ENCODE measurements around the gene LLPH.

Gene LLPH

DNA sequence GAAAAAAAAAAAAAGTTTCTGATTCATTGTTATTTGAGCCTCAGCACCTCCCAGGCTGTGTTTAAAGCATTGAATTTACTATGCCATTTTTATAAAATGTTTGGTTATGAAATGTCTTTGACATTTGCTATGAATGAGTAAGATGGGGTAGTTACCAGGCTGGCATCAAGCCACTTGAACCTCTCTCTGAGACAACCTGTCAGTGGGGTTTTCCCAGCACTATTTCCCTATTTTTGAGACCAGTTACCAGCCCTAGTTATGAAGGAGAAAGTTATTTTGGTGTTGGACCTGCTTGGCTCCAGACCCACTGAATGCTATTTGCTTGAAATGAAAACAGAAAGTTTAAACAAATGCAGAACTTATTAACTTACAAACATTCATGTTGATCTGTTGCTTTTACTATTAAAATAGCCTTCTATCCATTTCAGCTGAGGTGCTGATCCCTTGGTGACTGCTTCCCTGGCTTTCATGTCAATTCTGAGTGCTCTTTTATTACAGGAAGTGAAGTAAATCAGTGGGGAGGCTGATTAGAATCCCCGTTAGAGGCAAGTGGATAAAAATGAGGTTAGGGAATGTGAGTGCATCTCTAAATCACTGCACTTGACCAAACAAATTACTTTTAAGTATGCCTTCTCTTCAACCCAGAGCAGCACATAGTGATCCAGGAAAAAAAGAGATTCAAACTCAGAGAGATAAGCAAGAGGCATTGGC, 37.8 kb downstream of the LLPH start:
- H3K27ac Mint-ChIP-seq, result no peak overlapping the region
- no peaks in the 10 kb centered on the region for H3K9me3 Mint-ChIP-seq
- no peaks in the 10 kb centered on the region for H3K36me3 Mint-ChIP-seq
- H3K4me1 Mint-ChIP-seq, result peaks cover 5 to 7% of the 10 kb centered on the region in 2 donors
- peaks cover 7 to 9% of the 10 kb centered on the region in 2 donors for H3K27me3 Mint-ChIP-seq
- no peak overlapping the region for H3K4me3 Mint-ChIP-seq
- peak; percentile 67 to 90 for ATAC-seq (replicated peaks)
- DNase-seq, result no peak

- no peaks in the 10 kb centered on the region for H3K36me3 Mint-ChIP-seq
- no peak overlapping the region for H3K4me3 Mint-ChIP-seq
- peaks cover 5 to 6% of the 10 kb centered on the region in 2 donors for H3K27me3 Mint-ChIP-seq
- no peaks in the 10 kb centered on the region for H3K9me3 Mint-ChIP-seq
- H3K4me1 Mint-ChIP-seq, result peaks cover 5 to 7% of the 10 kb centered on the region in 2 donors
- no peak overlapping the region for H3K27ac Mint-ChIP-seq
- ATAC-seq (replicated peaks) (no peak), DNase-seq (no peak)
Observed at GRCh38 chr12:66090157-66090556, 40.4 kb downstream of the LLPH start.

DNA sequence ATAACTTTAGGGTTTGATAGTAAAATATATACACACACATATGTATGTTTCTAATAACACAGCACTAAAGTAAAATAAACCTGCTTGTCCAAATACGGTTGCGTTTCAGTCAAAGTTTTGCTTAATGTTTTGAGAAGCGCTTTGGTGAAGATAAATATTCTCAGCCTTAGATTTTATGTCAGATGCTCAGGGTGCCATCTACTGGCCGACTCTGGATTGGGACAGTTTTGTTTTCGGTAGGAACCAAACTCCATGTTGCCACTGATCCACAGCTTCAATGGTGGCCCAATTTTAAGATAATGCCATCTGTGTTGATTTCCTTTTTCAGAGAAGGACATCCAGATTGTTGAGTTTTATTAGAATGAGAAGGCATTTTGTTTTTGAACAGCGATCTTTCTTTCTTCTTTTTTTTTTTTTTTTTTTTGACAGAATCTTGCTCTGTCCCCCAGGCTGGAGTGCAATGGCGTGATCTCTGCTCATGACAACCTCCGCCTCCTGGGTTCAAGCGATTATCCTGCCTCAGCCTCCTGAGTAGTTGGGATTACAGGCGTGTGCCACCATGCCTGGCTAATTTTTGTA, 43.1 kb downstream of the LLPH start:
- Mint-ChIP-seq H3K27me3 (peaks cover 5 to 6% of the 10 kb centered on the region in 2 donors), H3K4me3 (no peak overlapping the region), H3K27ac (no peak overlapping the region), H3K4me1 (peaks cover 0 to under 1% of the 10 kb centered on the region in 2 donors), H3K36me3 (no peaks in the 10 kb centered on the region), H3K9me3 (peaks cover 5% of the 10 kb centered on the region in 2 donors)
- DNase-seq (peak; percentile 32), ATAC-seq (replicated peaks) (peak; percentile 67 to 72)

- no peak for ATAC-seq (replicated peaks)
Observed at GRCh38 chr12:66085998-66086397, 44.6 kb downstream of the LLPH start.

DNA sequence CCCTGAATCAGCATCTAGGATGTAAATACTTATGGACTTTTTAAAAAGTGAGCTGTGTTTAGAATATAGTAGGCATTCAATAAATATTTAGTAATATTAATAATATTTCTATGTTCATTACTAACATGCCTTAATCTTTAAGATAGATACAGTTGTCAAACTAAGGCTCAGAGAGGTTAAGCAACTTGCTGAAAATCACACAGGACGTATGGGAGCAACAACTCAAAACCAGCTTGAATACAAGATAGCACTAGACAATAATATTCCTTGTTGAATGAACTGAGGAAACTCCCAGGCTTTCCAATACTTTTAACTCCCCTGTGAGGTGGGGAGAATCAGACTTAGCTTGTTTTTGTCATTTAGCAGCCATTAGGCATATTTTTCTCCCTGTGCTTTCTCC, 45.3 kb downstream of the LLPH start:
- no peak for DNase-seq
- no peak overlapping the region for H3K27ac Mint-ChIP-seq
- H3K36me3 Mint-ChIP-seq, result no peaks in the 10 kb centered on the region
- H3K27me3 Mint-ChIP-seq, result peaks cover 4% of the 10 kb centered on the region in 2 donors
- no peaks in the 10 kb centered on the region for H3K4me1 Mint-ChIP-seq
- peaks cover 5% of the 10 kb centered on the region in 2 donors for H3K9me3 Mint-ChIP-seq
- H3K4me3 Mint-ChIP-seq, result no peak overlapping the region
- ATAC-seq (replicated peaks), result no peak

More at GRCh38 chr12:66085998-66086397, 44.6 kb downstream of the LLPH start:
- H3K27me3 Mint-ChIP-seq, result peaks cover 5 to 6% of the 10 kb centered on the region in 2 donors
- peaks cover 5% of the 10 kb centered on the region in 2 donors for H3K9me3 Mint-ChIP-seq
- H3K4me1 Mint-ChIP-seq, result no peaks in the 10 kb centered on the region
- no peak overlapping the region for H3K4me3 Mint-ChIP-seq
- H3K36me3 Mint-ChIP-seq, result no peaks in the 10 kb centered on the region
- no peak overlapping the region for H3K27ac Mint-ChIP-seq
- no peak for DNase-seq

- Mint-ChIP-seq H3K27ac (no peak overlapping the region), H3K4me3 (no peak overlapping the region), H3K36me3 (no peaks in the 10 kb centered on the region), H3K27me3 (peaks cover 0 to 8% of the 10 kb centered on the region in 2 donors), H3K9me3 (peaks cover 5% of the 10 kb centered on the region in 2 donors), H3K4me1 (no peaks in the 10 kb centered on the region)
- DNase-seq, result no peak
- no peak for ATAC-seq (replicated peaks)
Observed at GRCh38 chr12:66083766-66084165, 46.8 kb downstream of the LLPH start.

GRCh38 chr12:66082744-66083143, 47.8 kb downstream of the LLPH start:
- peaks cover 5% of the 10 kb centered on the region in 2 donors for H3K9me3 Mint-ChIP-seq
- ATAC-seq (replicated peaks) (no peak), DNase-seq (no peak)
- H3K4me3 Mint-ChIP-seq, result no peak overlapping the region
- H3K27ac Mint-ChIP-seq, result no peak overlapping the region
- peaks cover 0 to 8% of the 10 kb centered on the region in 2 donors for H3K27me3 Mint-ChIP-seq
- no peaks in the 10 kb centered on the region for H3K4me1 Mint-ChIP-seq
- no peaks in the 10 kb centered on the region for H3K36me3 Mint-ChIP-seq

GRCh38 chr12:66080791-66081190, 49.8 kb downstream of the LLPH start:
- Mint-ChIP-seq H3K4me1 (no peaks in the 10 kb centered on the region), H3K4me3 (no peak overlapping the region), H3K27me3 (peaks cover 0 to 8% of the 10 kb centered on the region in 2 donors), H3K9me3 (peaks cover 5% of the 10 kb centered on the region in 2 donors), H3K27ac (no peak overlapping the region), H3K36me3 (no peaks in the 10 kb centered on the region)
- ATAC-seq (replicated peaks), result no peak
- DNase-seq, result no peak

DNA sequence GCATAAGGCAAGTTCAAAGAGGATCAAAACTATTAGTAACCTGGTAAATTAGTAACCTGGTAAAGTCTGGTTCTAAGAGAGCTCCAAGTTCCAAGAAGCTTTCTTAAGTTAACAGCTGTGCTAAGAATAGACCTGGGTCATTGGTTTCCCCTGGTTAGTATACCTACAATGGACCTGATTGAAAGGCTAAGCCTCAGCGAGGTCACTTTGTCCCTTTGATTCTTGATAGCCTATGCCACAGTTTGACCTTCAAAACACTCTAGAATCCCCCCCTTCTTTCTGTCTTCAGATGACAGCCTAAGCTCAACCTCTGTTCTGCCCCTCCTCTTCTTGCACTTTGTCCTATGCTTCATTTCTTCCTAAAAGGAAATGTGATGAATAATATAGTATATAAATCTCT, 53.0 kb downstream of the LLPH start:
- no peak overlapping the region for H3K4me3 Mint-ChIP-seq
- no peak overlapping the region for H3K27ac Mint-ChIP-seq
- H3K36me3 Mint-ChIP-seq, result no peaks in the 10 kb centered on the region
- peaks cover 0 to 8% of the 10 kb centered on the region in 2 donors for H3K27me3 Mint-ChIP-seq
- ATAC-seq (replicated peaks), result no peak
- H3K4me1 Mint-ChIP-seq, result peaks cover under 1 to 2% of the 10 kb centered on the region in 2 donors
- no peaks in the 10 kb centered on the region for H3K9me3 Mint-ChIP-seq
- no peak for DNase-seq

GRCh38 chr12:66074561-66074960, 56.0 kb downstream of the LLPH start:
- Mint-ChIP-seq H3K36me3 (no peaks in the 10 kb centered on the region), H3K27me3 (peaks cover 0 to 2% of the 10 kb centered on the region in 2 donors), H3K9me3 (no peaks in the 10 kb centered on the region), H3K4me1 (peaks cover 7 to 26% of the 10 kb centered on the region in 2 donors), H3K27ac (no peak overlapping the region), H3K4me3 (no peak overlapping the region)
- DNase-seq (no peak), ATAC-seq (replicated peaks) (no peak)

- ATAC-seq (replicated peaks), result no peak
- Mint-ChIP-seq H3K27me3 (no peaks in the 10 kb centered on the region), H3K4me3 (no peak overlapping the region), H3K27ac (no peak overlapping the region), H3K36me3 (no peaks in the 10 kb centered on the region), H3K9me3 (no peaks in the 10 kb centered on the region), H3K4me1 (peaks cover 7 to 26% of the 10 kb centered on the region in 2 donors)
- DNase-seq, result no peak
Observed at GRCh38 chr12:66072566-66072965, 58.0 kb downstream of the LLPH start.

GRCh38 chr12:66072135-66072534, 58.4 kb downstream of the LLPH start:
- H3K27me3 Mint-ChIP-seq, result no peaks in the 10 kb centered on the region
- no peak for DNase-seq
- H3K36me3 Mint-ChIP-seq, result no peaks in the 10 kb centered on the region
- no peaks in the 10 kb centered on the region for H3K9me3 Mint-ChIP-seq
- peak; percentile 67 to 69 for ATAC-seq (replicated peaks)
- H3K4me3 Mint-ChIP-seq, result no peak overlapping the region
- H3K27ac Mint-ChIP-seq, result no peak overlapping the region
- peaks cover 8 to 28% of the 10 kb centered on the region in 2 donors for H3K4me1 Mint-ChIP-seq

DNA sequence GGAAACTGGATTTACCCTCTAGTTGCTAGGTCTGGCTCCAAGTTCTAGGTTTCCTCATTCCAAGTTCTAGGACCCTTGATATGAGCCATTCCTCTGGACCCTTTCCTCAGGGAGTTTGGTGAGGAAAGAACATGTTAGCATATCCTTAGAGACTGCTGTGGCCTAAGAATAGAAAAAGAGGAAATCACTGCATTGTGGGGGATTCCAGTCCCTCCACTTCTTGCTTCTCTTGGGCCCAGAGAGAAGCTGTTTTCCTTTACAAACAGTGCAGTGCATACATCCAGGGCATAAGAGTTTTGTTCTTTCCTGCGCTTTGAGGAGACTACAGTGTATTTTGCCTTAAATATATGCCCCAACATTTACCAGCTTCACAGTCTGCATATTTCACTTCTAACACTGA, 59.0 kb downstream of the LLPH start:
- H3K4me1 Mint-ChIP-seq, result peaks cover 13 to 34% of the 10 kb centered on the region in 2 donors
- no peaks in the 10 kb centered on the region for H3K27me3 Mint-ChIP-seq
- H3K9me3 Mint-ChIP-seq, result peaks cover 0 to 2% of the 10 kb centered on the region in 2 donors

DNA sequence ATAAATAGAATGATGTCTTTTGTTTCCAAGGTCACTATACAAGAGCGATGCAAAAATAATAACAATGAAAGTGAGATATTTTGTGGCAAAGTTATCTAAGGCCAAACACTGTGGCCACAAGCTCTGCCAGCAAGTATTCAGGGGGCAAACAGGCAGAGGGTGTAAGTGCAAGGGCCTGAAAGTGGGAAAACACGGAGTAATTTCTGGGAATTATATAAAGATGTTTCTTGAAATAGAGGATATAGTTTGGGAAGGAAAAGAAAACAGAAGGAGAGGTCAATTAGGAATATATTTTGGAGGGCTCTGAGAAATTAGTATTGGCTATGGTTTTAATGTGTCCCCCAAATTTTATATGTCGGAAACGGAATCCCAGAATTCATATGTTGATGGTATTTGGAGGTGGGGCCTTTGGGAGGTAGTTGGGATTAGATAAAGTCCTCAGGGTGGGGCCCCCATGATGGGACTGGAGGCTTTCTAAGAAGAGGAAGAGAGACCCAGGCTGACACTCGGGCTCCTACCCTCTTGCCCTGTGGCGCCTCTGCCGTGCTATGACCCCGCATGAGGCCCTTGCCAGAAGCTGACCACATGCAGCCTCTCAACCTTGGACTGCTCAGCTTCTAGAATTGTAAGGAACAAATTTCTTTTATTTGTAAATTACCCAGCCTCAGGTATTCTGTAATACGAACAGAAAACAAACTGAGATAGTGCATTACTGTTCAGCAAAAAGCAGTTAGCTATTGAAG, 60.0 kb downstream of the LLPH start:
- H3K27ac Mint-ChIP-seq, result no peak overlapping the region
- no peaks in the 10 kb centered on the region for H3K27me3 Mint-ChIP-seq
- H3K36me3 Mint-ChIP-seq, result no peaks in the 10 kb centered on the region
- H3K4me3 Mint-ChIP-seq, result no peak overlapping the region
- H3K9me3 Mint-ChIP-seq, result peaks cover 0 to 2% of the 10 kb centered on the region in 2 donors
- ATAC-seq (replicated peaks) (no peak), DNase-seq (no peak)
- peaks cover 16 to 41% of the 10 kb centered on the region in 2 donors for H3K4me1 Mint-ChIP-seq

More for the DNA sequence above, 59.0 kb downstream of the LLPH start:
- H3K4me3 Mint-ChIP-seq, result no peak overlapping the region
- ATAC-seq (replicated peaks) (peak in 1 of 2 donors; percentile 69), DNase-seq (no peak)
- H3K27ac Mint-ChIP-seq, result no peak overlapping the region
- no peaks in the 10 kb centered on the region for H3K36me3 Mint-ChIP-seq

All from stimulated activated naive B cell treated with anti-CD40 and anti-IgM and Interleukin-4, amounts not matched to agents 10 μg/mL and 1 μg/mL and 100 μg/mL, for 72 hours (primary cell).